Duodenal mucosa (tissue), 2 donors: Measurements from ENCODE around the gene COPG2.
"Not testable (repeated sequence)": the region's sequence is repeated elsewhere in the genome, so short reads cannot be mapped to it uniquely, and the experiment has no call there.

Experiments
- H3K27ac ChIP-seq: one replicate; pipeline ENCODE4 v1.7.0; 2013; ENCODE audit warnings: low read depth, low read length
- H3K27me3 ChIP-seq, 2 donors: one replicate each; pipeline ENCODE4 v1.7.0; 2013; ENCODE audit warnings: low read length in 2 of 2, control low read depth in 1 of 2; ENCODE audit not compliant: insufficient read depth in 2 of 2, control insufficient read depth in 1 of 2
- H3K36me3 ChIP-seq, 2 donors: one replicate each; pipeline ENCODE4 v1.7.0; 2013; ENCODE audit warnings: low read length in 2 of 2, control low read depth in 1 of 2; ENCODE audit not compliant: insufficient read depth in 2 of 2, control insufficient read depth in 1 of 2
- H3K4me1 ChIP-seq, 2 donors: one replicate each; pipeline ENCODE4 v1.7.0; 2013; ENCODE audit warnings: low read length in 2 of 2, control low read depth in 1 of 2; ENCODE audit not compliant: insufficient read depth in 2 of 2, control insufficient read depth in 1 of 2
- H3K4me3 ChIP-seq, 2 donors: one replicate each; pipeline ENCODE4 v1.7.0; 2013; ENCODE audit warnings: low read length in 2 of 2, low read depth in 1 of 2
- H3K9ac ChIP-seq, 2 donors: one replicate each; pipeline ENCODE4 v1.7.0; 2013; ENCODE audit warnings: low read length in 2 of 2, low read depth in 1 of 2
- H3K9me3 ChIP-seq, 2 donors: one replicate each; pipeline ENCODE4 v1.7.0; 2013; ENCODE audit warnings: low read length in 2 of 2, control low read depth in 1 of 2; ENCODE audit not compliant: control insufficient read depth in 1 of 2

The COPG2 gene

DNA sequence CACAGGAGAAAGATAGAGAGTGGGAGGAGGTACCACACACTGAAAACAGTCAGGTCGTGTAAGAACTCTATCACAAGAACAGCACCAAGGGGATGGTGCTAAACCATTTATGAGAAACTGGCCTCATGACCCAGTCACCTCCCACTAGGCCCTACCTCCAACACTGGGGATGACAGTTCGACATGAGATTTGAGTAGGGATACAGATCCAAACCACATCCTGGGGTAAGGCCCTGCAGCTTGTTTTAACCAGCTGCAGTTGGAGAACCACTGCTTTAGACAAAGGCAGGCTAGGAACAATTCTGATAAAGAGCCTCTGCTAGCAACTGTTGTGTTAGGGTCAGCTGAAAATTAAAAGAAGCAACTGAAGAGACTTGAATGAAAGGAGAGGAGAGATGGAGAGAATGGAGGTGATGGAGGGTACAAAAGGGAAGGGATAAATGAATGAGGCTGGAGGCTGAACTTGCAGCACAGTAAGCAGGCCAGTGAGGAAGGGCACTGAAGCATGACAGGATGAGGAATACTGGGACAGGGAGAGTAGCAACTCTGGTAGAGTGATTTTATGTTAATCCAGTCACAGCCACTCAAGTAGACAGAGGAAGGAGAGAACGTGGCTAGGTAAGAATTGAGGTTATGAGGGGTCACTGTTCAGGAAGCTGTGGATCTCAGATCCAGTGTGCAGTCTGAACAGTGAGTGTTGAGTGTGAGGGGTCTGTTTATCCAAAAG, 153.1 kb downstream of the COPG2 start:
- Histone ChIP-seq H3K4me1 (no peaks in the 10 kb centered on the region), H3K4me3 (no peak overlapping the region), H3K27ac (no peak overlapping the region), H3K9ac (no peak overlapping the region), H3K27me3 (no peaks in the 10 kb centered on the region), H3K9me3 (no peaks in the 10 kb centered on the region), H3K36me3 (peaks cover 0 to 12% of the 10 kb centered on the region in 2 donors)

DNA sequence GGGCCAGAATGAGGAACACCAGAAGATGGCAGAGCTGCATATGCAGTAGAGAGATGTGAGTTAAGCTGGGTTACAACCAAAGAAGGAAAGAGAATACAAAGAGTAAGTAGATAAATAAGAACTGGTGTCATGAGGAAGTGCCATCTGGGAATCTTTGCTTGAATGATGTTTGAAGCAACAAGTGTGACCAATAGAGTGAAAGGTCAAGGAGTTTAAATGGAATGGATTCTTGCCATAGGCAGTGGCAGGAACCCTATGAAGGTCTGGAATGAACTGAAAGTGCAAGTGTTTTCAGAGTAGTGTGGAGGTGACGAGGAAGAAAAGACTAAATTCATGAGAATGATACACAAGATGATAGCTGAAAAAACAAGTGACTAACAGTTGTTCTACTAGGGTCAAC, 155.1 kb downstream of the COPG2 start:
- Histone ChIP-seq H3K27ac (no peak overlapping the region), H3K27me3 (no peaks in the 10 kb centered on the region), H3K4me3 (no peak overlapping the region), H3K4me1 (no peaks in the 10 kb centered on the region), H3K36me3 (peaks cover 8 to 15% of the 10 kb centered on the region in 2 donors), H3K9ac (no peak overlapping the region), H3K9me3 (no peaks in the 10 kb centered on the region)

DNA sequence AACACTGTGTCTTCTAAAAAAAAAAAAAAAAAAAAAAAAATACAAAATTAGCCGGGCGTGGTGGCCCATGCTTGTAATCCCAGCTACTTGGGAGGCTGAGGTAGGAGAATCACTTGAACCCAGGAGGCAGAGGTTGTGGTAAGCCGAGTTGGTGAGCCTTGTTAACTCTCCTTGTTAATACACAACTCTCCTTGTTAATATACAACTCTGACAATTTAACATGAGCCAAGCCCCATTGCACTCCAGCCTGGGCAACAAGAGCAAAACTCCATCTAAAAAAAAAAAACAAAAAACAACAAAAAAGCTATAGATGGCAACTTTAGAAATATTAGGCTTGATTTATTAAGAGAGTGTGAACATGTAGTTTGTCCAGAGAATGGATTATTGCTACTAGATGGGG, 156.5 kb downstream of the COPG2 start:
- H3K36me3 ChIP-seq = peaks cover 15 to 29% of the 10 kb centered on the region in 2 donors
- H3K27ac ChIP-seq, H3K4me1 ChIP-seq: not testable (repeated sequence)

DNA sequence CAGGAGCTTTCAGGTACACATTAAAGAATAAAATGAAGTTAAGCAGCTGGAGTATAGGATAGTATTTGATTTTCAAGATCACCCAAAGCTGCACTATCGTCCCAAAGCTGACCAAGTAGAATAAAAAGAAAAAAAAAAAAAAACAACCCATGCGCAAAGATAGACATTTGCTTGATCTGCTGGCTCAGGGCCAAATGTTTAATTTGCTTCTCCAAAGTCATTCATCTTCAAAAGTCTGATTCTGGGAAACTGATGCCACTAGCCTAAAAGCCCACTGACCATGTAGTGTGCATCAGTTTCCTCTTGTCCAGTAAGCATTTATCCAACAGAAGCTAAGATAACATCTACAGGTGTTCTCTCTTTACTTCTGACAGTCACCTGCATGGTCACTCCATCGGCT, 162.2 kb downstream of the COPG2 start:
- H3K36me3 ChIP-seq = peaks cover 23 to 64% of the 10 kb centered on the region in 2 donors

More for the DNA sequence above, 156.5 kb downstream of the COPG2 start:
- not testable (repeated sequence) for H3K4me3 ChIP-seq, H3K27me3 ChIP-seq, H3K9ac ChIP-seq, H3K9me3 ChIP-seq

DNA sequence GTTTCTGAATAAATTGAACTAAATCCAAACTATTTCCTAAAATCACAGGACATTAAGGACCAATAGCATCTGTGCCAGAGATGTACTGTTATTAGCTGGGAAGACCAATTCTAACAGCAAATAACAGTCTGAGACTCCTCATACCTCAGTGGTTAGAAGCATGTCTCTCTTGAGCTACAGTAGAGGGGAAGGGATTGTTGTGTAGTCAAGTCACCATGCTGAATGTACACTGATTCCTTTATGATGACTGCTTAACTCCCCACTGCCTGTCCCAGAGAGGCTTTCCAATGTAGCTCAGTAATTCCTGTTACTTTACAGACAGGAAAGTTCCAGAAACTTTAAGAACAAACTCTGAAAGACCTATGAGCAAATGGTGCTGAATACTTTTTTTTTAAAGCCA, 162.8 kb downstream of the COPG2 start:
- Histone ChIP-seq H3K36me3 (peaks cover 24 to 62% of the 10 kb centered on the region in 2 donors), H3K4me1 (no peaks in the 10 kb centered on the region)

More for the DNA sequence above, 162.2 kb downstream of the COPG2 start:
- Histone ChIP-seq H3K9ac (no peak overlapping the region), H3K4me3 (no peak overlapping the region), H3K27ac (no peak overlapping the region), H3K4me1 (no peaks in the 10 kb centered on the region), H3K9me3 (no peaks in the 10 kb centered on the region), H3K27me3 (no peaks in the 10 kb centered on the region)

DNA sequence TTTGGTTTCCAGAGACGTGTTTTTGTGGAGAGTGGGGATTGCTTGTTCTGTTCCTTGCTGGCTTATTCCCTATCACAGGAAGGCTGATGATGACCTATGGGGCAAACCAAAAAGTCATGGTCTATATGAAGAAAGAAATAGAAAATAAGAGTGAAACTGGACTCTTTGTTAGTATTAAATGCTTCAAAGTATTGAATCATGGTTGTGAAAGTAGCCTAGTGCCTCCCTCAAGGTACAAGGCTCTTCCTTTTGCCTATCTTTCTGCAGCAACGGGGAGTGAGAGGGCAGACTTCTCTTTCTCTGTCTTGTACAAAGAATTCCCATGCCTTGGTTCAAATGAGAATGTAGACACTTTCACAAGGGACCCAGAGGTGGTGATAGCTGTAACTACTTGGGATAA, 167.6 kb downstream of the COPG2 start:
- Histone ChIP-seq H3K4me1 (no peaks in the 10 kb centered on the region), H3K9me3 (no peaks in the 10 kb centered on the region), H3K4me3 (no peak overlapping the region), H3K9ac (no peak overlapping the region), H3K27ac (no peak overlapping the region), H3K36me3 (peaks cover 21 to 59% of the 10 kb centered on the region in 2 donors), H3K27me3 (no peaks in the 10 kb centered on the region)

More for the DNA sequence above, 162.8 kb downstream of the COPG2 start:
- no peak overlapping the region for H3K4me3 ChIP-seq
- no peaks in the 10 kb centered on the region for H3K27me3 ChIP-seq
- no peaks in the 10 kb centered on the region for H3K9me3 ChIP-seq
- no peak overlapping the region for H3K9ac ChIP-seq
- no peak overlapping the region for H3K27ac ChIP-seq

DNA sequence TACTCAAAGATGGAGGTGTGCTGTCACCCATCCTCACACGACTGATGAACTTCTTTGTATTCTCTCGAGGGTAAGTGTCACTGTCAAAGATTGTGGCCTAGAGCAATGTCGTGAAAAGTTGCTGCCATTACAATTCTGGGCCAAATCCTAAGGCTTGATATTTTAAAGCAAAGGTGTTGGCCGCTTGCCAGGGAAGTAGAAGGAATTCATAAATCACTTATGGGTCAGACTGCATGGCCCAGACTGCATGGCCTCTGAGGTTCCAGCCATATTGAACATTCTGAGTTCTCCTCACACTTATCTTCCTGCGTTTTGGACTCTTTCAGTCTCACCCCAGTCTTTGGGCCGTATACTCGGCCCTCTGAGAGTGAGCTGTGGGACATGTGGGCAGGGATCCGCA, 168.1 kb downstream of the COPG2 start:
- Histone ChIP-seq H3K27ac (no peak overlapping the region), H3K27me3 (no peaks in the 10 kb centered on the region), H3K4me1 (no peaks in the 10 kb centered on the region), H3K4me3 (no peak overlapping the region), H3K36me3 (peaks cover 21 to 56% of the 10 kb centered on the region in 2 donors), H3K9ac (no peak overlapping the region), H3K9me3 (no peaks in the 10 kb centered on the region)

DNA sequence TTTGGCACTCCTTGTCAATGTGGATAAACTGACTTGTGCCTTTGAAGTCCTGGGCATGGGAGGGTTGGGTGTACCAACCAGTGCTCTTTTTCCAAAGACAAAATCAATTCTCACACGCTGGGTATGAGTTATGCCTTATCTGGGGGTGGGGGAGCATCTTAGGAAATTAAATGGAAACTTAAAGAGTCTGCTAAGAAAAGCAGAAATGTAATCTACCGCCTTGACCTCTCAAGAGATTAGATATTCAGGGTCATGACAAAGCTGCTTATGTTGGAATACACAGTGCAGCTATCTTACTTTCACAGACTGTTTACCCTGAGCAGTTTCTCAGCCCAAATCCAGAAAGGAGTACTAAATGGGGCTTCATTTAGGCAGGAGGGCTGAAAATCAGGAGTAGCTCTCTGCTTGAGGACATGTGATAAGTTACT, 174.1 kb downstream of the COPG2 start:
- H3K9ac ChIP-seq = no peak overlapping the region
- H3K27me3 ChIP-seq = peaks cover 0 to 4% of the 10 kb centered on the region in 2 donors
- H3K27ac ChIP-seq = no peak overlapping the region
- peaks cover 7 to 12% of the 10 kb centered on the region in 2 donors for H3K36me3 ChIP-seq
- H3K4me1 ChIP-seq = peaks cover 3 to 9% of the 10 kb centered on the region in 2 donors
- H3K9me3 ChIP-seq = no peaks in the 10 kb centered on the region
- H3K4me3 ChIP-seq = no peak overlapping the region

DNA sequence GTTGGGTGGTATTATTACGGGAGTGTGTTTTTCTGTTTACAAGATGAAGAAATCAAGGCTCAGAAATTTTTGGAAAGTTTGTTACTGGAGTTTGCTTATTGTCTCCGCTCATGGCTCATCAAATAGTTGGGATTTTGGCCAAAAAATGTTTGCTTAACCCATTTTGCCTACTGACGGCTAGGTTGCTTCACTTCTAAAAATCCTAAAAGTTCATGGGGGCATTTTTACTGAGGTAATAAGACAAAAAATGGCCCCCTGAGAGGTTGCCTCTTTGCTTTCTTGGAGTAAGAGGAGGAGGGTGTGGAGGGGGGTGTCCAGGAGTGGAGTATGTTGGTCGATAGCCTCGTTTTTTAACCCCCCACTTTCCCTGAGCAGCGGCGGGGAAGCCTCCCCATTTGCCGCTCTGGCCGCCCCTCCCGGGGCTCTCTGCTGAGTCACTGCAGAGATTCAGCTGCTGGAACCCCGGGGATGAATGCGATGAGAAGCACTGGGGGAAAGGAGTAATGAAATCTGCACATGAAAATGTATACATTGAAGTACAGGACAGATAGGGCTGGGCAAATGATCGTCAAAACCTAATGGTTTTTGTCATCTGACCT, 175.2 kb downstream of the COPG2 start:
- Histone ChIP-seq H3K27me3 (peaks cover 0 to 4% of the 10 kb centered on the region in 2 donors), H3K27ac (no peak overlapping the region), H3K9ac (no peak overlapping the region)

DNA sequence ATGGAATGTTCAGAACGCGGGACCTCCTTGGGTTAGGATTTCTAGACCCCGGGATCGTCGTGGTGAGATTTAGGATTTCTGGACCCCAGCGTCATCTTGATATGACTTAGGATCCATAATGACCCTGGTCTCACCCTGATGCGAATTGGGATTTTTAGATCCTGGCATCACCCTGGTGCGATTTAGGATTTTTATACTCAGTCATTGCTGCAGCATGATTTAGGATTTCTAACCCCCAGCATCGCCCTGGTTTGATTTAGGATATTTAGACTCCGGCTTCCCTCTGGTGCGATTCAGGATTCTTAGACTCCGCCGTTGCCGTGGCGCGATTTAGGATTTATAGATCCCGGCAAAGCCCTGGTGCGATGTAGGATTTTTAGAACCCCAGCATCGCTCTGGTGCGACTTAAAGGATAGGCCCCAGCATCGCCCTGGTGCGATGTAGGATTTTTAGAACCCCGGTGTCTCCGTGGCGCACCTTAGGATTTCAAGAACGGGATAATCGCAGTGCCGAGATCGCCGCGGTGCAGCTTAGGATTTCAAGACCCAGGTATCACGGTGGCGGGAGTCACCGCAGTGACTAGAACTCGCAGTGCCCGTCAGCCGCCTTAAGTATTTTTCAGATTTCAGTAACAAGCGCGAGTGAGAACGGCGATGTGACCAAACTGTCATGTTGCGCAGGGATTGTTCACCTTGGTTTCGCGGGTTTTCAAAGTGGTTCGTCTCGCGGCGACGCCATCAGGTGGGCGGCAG, 175.8 kb downstream of the COPG2 start:
- Histone ChIP-seq H3K27ac (no peak overlapping the region), H3K4me1 (peaks cover 8 to 9% of the 10 kb centered on the region in 2 donors), H3K27me3 (peaks cover 0 to 4% of the 10 kb centered on the region in 2 donors)

More for the DNA sequence above, 175.2 kb downstream of the COPG2 start:
- peaks cover 8 to 9% of the 10 kb centered on the region in 2 donors for H3K4me1 ChIP-seq
- no peaks in the 10 kb centered on the region for H3K9me3 ChIP-seq
- no peak overlapping the region for H3K4me3 ChIP-seq
- peaks cover 7 to 9% of the 10 kb centered on the region in 2 donors for H3K36me3 ChIP-seq

More for the DNA sequence above, 175.8 kb downstream of the COPG2 start:
- H3K9ac ChIP-seq = no peak overlapping the region
- H3K4me3 ChIP-seq = peak overlapping the region; percentile 36 to 63
- H3K9me3 ChIP-seq = no peaks in the 10 kb centered on the region
- peaks cover 2 to 7% of the 10 kb centered on the region in 2 donors for H3K36me3 ChIP-seq
